ENCODE measurements around the gene KRTAP10-12. TPM values are rescaled to one million over a fixed set of nuclear protein-coding genes. Genes with fewer than 3 reads are reported as not detected.
"Not testable (repeated sequence)": the region's sequence is repeated elsewhere in the genome, so short reads cannot be mapped to it uniquely, and the experiment has no call there.

KRTAP10-12 gene
- total RNA-seq, 1 donor from 2014 or later, result not detected

DNA sequence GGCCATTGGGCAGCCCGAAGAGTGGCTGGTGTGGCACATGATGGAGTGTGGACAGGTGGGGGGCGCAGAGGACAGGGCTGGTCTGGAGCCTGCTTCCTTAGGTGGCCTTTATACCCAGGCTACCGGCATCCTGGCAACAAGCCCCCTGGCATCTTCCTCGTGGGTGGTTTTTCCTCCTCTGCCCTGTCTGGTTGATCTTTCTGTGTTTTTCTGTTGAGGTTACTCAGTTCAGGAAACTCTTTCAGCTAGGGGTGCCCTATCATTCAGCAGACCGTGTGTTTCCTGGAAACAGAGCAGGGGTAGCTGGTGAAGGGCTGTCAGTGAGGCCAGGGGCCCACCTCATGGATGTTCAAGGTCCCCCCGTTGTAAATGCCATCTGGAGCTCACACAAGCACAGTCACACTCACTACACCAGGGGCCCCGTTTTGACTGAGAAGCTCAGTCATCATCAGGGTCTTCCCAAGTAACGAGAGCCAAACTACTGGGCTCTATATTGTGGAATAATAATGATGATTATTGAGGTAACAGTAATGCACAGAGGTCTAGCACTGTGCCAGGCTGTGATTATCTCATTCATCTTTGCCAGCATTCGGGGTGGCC, 42.3 kb upstream of the KRTAP10-12 start, which contains the start of gene KRTAP12-4:
Gene KRTAP12-4 (minus strand): TSS at position 84 of the 600 bp plus-strand sequence. CDS start 45 bp downstream, at position 39.
- Histone ChIP-seq H3K9ac (ENCODE audit: low read depth in 1 of 3, low read length in 3 of 3) (no peak within 1 kb of the TSS), H3K36me3 (ENCODE audit: control insufficient read depth in 3 of 3, insufficient read depth in 3 of 3, low read length in 3 of 3) (no peaks in the 10 kb centered on the region), H3K27ac (ENCODE audit: low read depth, low read length) (no peak within 1 kb of the TSS), H3K4me3 (ENCODE audit: low read length in 3 of 3) (no peak within 1 kb of the TSS), H3K4me1 (ENCODE audit: control insufficient read depth in 3 of 3, insufficient read depth in 3 of 3, low read length in 3 of 3) (no peaks in the 10 kb centered on the region), H3K9me3 (ENCODE audit: control insufficient read depth in 3 of 3, low read length in 3 of 3) (no peaks in the 10 kb centered on the region), H3K27me3 (ENCODE audit: control insufficient read depth in 3 of 3, insufficient read depth in 3 of 3, low read length in 3 of 3) (peaks cover 8 to 27% (median 25%) of the 10 kb centered on the region in 3 donors)

DNA sequence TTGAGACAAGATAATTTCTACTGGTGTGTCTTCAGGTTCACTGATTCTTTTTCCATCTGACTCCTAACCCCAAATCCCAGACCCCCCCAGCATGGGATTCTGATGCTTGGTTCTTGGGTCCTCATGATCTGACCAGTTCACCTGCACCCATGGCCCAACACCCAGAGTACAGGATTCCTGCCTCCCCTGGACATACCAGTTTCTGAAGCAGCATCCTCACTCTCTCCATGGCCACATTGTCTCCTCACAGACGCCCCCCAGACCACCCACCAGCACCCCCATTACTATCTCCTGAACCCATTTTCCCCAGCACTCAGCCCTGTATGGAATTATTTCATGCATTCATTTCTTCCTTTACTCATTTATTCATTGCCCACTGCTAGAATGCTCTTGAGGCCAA, 40.1 kb upstream of the KRTAP10-12 start:
- H3K27me3 ChIP-seq (ENCODE audit: control insufficient read depth in 3 of 3, insufficient read depth in 3 of 3, low read length in 3 of 3), result peaks cover 8 to 26% (median 25%) of the 10 kb centered on the region in 3 donors
- H3K9ac ChIP-seq (ENCODE audit: low read depth in 1 of 3, low read length in 3 of 3), result no peak overlapping the region
- no peak overlapping the region for H3K4me3 ChIP-seq (ENCODE audit: low read length in 3 of 3)
- no peaks in the 10 kb centered on the region for H3K9me3 ChIP-seq (ENCODE audit: control insufficient read depth in 3 of 3, low read length in 3 of 3)
- no peak overlapping the region for H3K27ac ChIP-seq (ENCODE audit: low read depth, low read length)
- no peaks in the 10 kb centered on the region for H3K4me1 ChIP-seq (ENCODE audit: control insufficient read depth in 3 of 3, insufficient read depth in 3 of 3, low read length in 3 of 3)
- H3K36me3 ChIP-seq (ENCODE audit: control insufficient read depth in 3 of 3, insufficient read depth in 3 of 3, low read length in 3 of 3), result no peaks in the 10 kb centered on the region

- no peak within 1 kb of the TSS for H3K4me3 ChIP-seq (ENCODE audit: low read length in 3 of 3)
- no peaks in the 10 kb centered on the region for H3K4me1 ChIP-seq (ENCODE audit: control insufficient read depth in 3 of 3, insufficient read depth in 3 of 3, low read length in 3 of 3)
- no peak within 1 kb of the TSS for H3K27ac ChIP-seq (ENCODE audit: low read depth, low read length)
- no peaks in the 10 kb centered on the region for H3K9me3 ChIP-seq (ENCODE audit: control insufficient read depth in 3 of 3, low read length in 3 of 3)
- peaks cover 8 to 26% (median 25%) of the 10 kb centered on the region in 3 donors for H3K27me3 ChIP-seq (ENCODE audit: control insufficient read depth in 3 of 3, insufficient read depth in 3 of 3, low read length in 3 of 3)
- no peaks in the 10 kb centered on the region for H3K36me3 ChIP-seq (ENCODE audit: control insufficient read depth in 3 of 3, insufficient read depth in 3 of 3, low read length in 3 of 3)
- H3K9ac ChIP-seq (ENCODE audit: low read depth in 1 of 3, low read length in 3 of 3), result no peak within 1 kb of the TSS
Observed at GRCh38 chr21:44657635-44658540, 39.1 kb upstream of the KRTAP10-12 start, which contains the start of gene KRTAP12-3. Gene KRTAP12-3, plus strand, starts transcription at chr21:44657932. Its CDS starts 48 bp downstream, at chr21:44657980.

- no peak overlapping the region for H3K27ac ChIP-seq (ENCODE audit: low read depth, low read length)
- no peaks in the 10 kb centered on the region for H3K9me3 ChIP-seq (ENCODE audit: control insufficient read depth in 3 of 3, low read length in 3 of 3)
- H3K9ac ChIP-seq (ENCODE audit: low read depth in 1 of 3, low read length in 3 of 3), result no peak overlapping the region
- H3K27me3 ChIP-seq (ENCODE audit: control insufficient read depth in 3 of 3, insufficient read depth in 3 of 3, low read length in 3 of 3), result peaks cover 8 to 26% (median 25%) of the 10 kb centered on the region in 3 donors
- H3K36me3 ChIP-seq (ENCODE audit: control insufficient read depth in 3 of 3, insufficient read depth in 3 of 3, low read length in 3 of 3), result no peaks in the 10 kb centered on the region
- no peak overlapping the region for H3K4me3 ChIP-seq (ENCODE audit: low read length in 3 of 3)
- H3K4me1 ChIP-seq (ENCODE audit: control insufficient read depth in 3 of 3, insufficient read depth in 3 of 3, low read length in 3 of 3), result no peaks in the 10 kb centered on the region
Observed at GRCh38 chr21:44658541-44658910, 38.4 kb upstream of the KRTAP10-12 start.

GRCh38 chr21:44658913-44659595, 37.9 kb upstream of the KRTAP10-12 start:
- peaks cover 8 to 21% (median 20%) of the 10 kb centered on the region in 3 donors for H3K27me3 ChIP-seq (ENCODE audit: control insufficient read depth in 3 of 3, insufficient read depth in 3 of 3, low read length in 3 of 3)

DNA sequence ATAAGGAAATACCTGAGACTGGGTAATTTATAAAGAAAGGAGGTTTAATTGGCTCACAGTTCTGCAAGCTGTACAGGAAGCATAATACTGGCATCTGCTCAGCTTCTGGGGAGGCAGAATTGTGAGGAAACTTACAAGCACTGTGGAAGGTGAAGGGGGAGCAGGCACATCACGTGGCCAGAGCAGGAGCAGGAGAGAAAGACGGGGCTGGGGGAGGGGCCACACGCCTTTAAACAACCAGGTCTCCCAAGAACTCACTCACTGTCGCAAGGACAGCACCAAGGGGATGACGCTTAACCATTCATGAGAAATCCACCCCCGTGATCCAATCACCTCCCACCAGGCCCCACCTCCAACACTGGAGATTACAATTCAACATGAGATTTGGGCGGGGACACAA, 35.4 kb upstream of the KRTAP10-12 start:
- not testable (repeated sequence) for H3K4me3 ChIP-seq (ENCODE audit: low read length in 3 of 3); H3K27ac ChIP-seq (ENCODE audit: low read depth, low read length); H3K9me3 ChIP-seq (ENCODE audit: control insufficient read depth in 3 of 3, low read length in 3 of 3); H3K36me3 ChIP-seq (ENCODE audit: control insufficient read depth in 3 of 3, insufficient read depth in 3 of 3, low read length in 3 of 3); H3K9ac ChIP-seq (ENCODE audit: low read depth in 1 of 3, low read length in 3 of 3); H3K4me1 ChIP-seq (ENCODE audit: control insufficient read depth in 3 of 3, insufficient read depth in 3 of 3, low read length in 3 of 3)
- H3K27me3 ChIP-seq (ENCODE audit: control insufficient read depth in 3 of 3, insufficient read depth in 3 of 3, low read length in 3 of 3), result peaks cover 8 to 16% (median 13%) of the 10 kb centered on the region in 3 donors

More at GRCh38 chr21:44658913-44659595, 37.9 kb upstream of the KRTAP10-12 start:
- no peaks in the 10 kb centered on the region for H3K9me3 ChIP-seq (ENCODE audit: control insufficient read depth in 3 of 3, low read length in 3 of 3)
- no peak overlapping the region for H3K9ac ChIP-seq (ENCODE audit: low read depth in 1 of 3, low read length in 3 of 3)
- no peaks in the 10 kb centered on the region for H3K4me1 ChIP-seq (ENCODE audit: control insufficient read depth in 3 of 3, insufficient read depth in 3 of 3, low read length in 3 of 3)
- H3K27ac ChIP-seq (ENCODE audit: low read depth, low read length), result no peak overlapping the region
- H3K36me3 ChIP-seq (ENCODE audit: control insufficient read depth in 3 of 3, insufficient read depth in 3 of 3, low read length in 3 of 3), result no peaks in the 10 kb centered on the region
- H3K4me3 ChIP-seq (ENCODE audit: low read length in 3 of 3), result no peak overlapping the region

GRCh38 chr21:44664691-44665090, 32.3 kb upstream of the KRTAP10-12 start:
- Histone ChIP-seq H3K27me3 (ENCODE audit: control insufficient read depth in 3 of 3, insufficient read depth in 3 of 3, low read length in 3 of 3) (peaks cover 0 to 3% (median 0%) of the 10 kb centered on the region in 3 donors), H3K9me3 (ENCODE audit: control insufficient read depth in 3 of 3, low read length in 3 of 3) (no peaks in the 10 kb centered on the region), H3K27ac (ENCODE audit: low read depth, low read length) (no peak overlapping the region)

GRCh38 chr21:44666401-44667320, 30.3 kb upstream of the KRTAP10-12 start, which contains the start of gene KRTAP12-2:
Gene KRTAP12-2, minus strand, starts transcription at chr21:44666927. Its CDS starts 41 bp downstream, at chr21:44666886.
- no peaks in the 10 kb centered on the region for H3K36me3 ChIP-seq (ENCODE audit: control insufficient read depth in 3 of 3, insufficient read depth in 3 of 3, low read length in 3 of 3)
- no peaks in the 10 kb centered on the region for H3K4me1 ChIP-seq (ENCODE audit: control insufficient read depth in 3 of 3, insufficient read depth in 3 of 3, low read length in 3 of 3)
- H3K9me3 ChIP-seq (ENCODE audit: control insufficient read depth in 3 of 3, low read length in 3 of 3), result peaks cover 0 to 7% (median 4%) of the 10 kb centered on the region in 3 donors
- H3K27me3 ChIP-seq (ENCODE audit: control insufficient read depth in 3 of 3, insufficient read depth in 3 of 3, low read length in 3 of 3), result peaks cover 0 to 8% (median 0%) of the 10 kb centered on the region in 3 donors
- no peak within 1 kb of the TSS for H3K9ac ChIP-seq (ENCODE audit: low read depth in 1 of 3, low read length in 3 of 3)
- no peak within 1 kb of the TSS for H3K4me3 ChIP-seq (ENCODE audit: low read length in 3 of 3)
- H3K27ac ChIP-seq (ENCODE audit: low read depth, low read length), result no peak within 1 kb of the TSS

More at GRCh38 chr21:44664691-44665090, 32.3 kb upstream of the KRTAP10-12 start:
- Histone ChIP-seq H3K9ac (ENCODE audit: low read depth in 1 of 3, low read length in 3 of 3) (no peak overlapping the region), H3K4me3 (ENCODE audit: low read length in 3 of 3) (no peak overlapping the region), H3K36me3 (ENCODE audit: control insufficient read depth in 3 of 3, insufficient read depth in 3 of 3, low read length in 3 of 3) (no peaks in the 10 kb centered on the region), H3K4me1 (ENCODE audit: control insufficient read depth in 3 of 3, insufficient read depth in 3 of 3, low read length in 3 of 3) (no peaks in the 10 kb centered on the region)

DNA sequence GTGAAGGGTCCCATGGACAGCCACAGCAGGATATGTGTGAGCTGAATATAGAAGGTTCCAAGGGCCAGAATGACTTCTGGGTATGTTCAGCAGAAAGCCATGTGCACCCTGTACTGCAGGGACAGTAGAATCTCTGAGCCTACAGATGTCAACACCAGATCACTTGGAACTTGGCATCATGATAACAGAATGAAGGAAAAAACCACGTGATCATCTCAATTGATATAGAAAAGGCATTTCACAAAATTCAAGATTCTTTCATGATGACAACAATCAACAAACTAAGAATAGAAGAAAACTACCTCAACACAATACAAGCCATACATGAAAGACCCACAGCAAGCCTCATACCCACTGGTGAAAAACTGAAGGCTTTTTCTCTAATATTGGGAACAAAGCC, 29.4 kb upstream of the KRTAP10-12 start:
- Histone ChIP-seq H3K9ac (ENCODE audit: low read depth in 1 of 3, low read length in 3 of 3) (no peak overlapping the region), H3K36me3 (ENCODE audit: control insufficient read depth in 3 of 3, insufficient read depth in 3 of 3, low read length in 3 of 3) (no peaks in the 10 kb centered on the region), H3K4me1 (ENCODE audit: control insufficient read depth in 3 of 3, insufficient read depth in 3 of 3, low read length in 3 of 3) (no peaks in the 10 kb centered on the region), H3K4me3 (ENCODE audit: low read length in 3 of 3) (no peak overlapping the region), H3K27ac (ENCODE audit: low read depth, low read length) (no peak overlapping the region), H3K27me3 (ENCODE audit: control insufficient read depth in 3 of 3, insufficient read depth in 3 of 3, low read length in 3 of 3) (peaks cover 0 to 8% (median 0%) of the 10 kb centered on the region in 3 donors), H3K9me3 (ENCODE audit: control insufficient read depth in 3 of 3, low read length in 3 of 3) (peaks cover 0 to 7% (median 4%) of the 10 kb centered on the region in 3 donors)
